ENCODE measurements around the gene MYMK. TPM values are rescaled to one million over a fixed set of nuclear protein-coding genes. Genes with fewer than 3 reads are reported as not detected.
A peak's percentile ranks its signal among the peaks of the same experiment; 100 is the strongest.

The MYMK gene
- total and polyA plus RNA-seq, 4 experiments from 2014 or later, result not detected

DNA sequence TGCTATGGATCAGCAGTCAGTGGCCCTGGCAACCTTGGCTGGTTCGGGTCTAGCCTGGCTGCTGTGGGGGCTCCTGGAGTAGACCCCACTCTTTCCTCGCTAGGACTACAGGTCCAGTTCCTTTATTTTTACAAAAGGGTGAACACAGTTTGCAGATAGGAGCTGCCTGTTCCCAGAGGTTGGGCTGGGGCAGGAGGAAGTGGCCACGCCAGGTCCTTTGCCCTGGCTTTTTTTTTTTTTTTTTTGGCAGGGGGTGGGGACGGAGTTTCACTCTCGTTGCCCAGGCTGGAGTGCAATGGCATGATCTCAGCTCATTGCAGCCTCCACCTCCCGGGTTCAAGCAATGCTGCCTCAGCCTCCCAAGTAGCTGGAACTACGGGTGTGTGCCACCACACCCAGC lies 53.8 kb downstream of the MYMK start:
- no peaks in the 10 kb centered on the region for H3K4me1 Mint-ChIP-seq
- Histone ChIP-seq H3K36me3 (ENCODE audit: insufficient read depth, low read length) (no peaks in the 10 kb centered on the region), H3K9me3 (ENCODE audit: control insufficient read depth in 1 of 2, low read length in 2 of 2) (no peaks in the 10 kb centered on the region), H3K4me1 (ENCODE audit: insufficient read depth, low read length) (peaks cover 3% of the 10 kb centered on the region), H3K27ac (ENCODE audit: low read depth, low read length) (no peak overlapping the region), H3K4me3 (ENCODE audit: low read length in 2 of 2) (no peak overlapping the region), H3K27me3 (ENCODE audit: insufficient read depth, low read length) (no peaks in the 10 kb centered on the region)
- no peaks in the 10 kb centered on the region for H3K27me3 Mint-ChIP-seq
- DNase-seq, result no peak
- intact Hi-C loops (cut with micrococcal nuclease), result no loop called here
- no peaks in the 10 kb centered on the region for H3K9me3 Mint-ChIP-seq
- CTCF ChIA-PET (ENCODE audit: partially characterized antibody), result interaction anchor here (0.6 kb wide), 1 partner anchor 285 kb away, joined by 3 read pairs; no protein-coding TSS in a partner anchor
- no peaks in the 10 kb centered on the region for H3K36me3 Mint-ChIP-seq
- POLR2A ChIA-PET (ENCODE audit: partially characterized antibody), result no interaction called here
- H3K27ac Mint-ChIP-seq, result no peak overlapping the region
- no peak overlapping the region for H3K4me3 Mint-ChIP-seq

- no peaks in the 10 kb centered on the region for H3K27me3 ChIP-seq (ENCODE audit: insufficient read depth, low read length)
- no peak overlapping the region for H3K4me3 ChIP-seq (ENCODE audit: low read length in 2 of 2)
- Mint-ChIP-seq H3K27ac (no peak overlapping the region), H3K27me3 (no peaks in the 10 kb centered on the region), H3K4me3 (no peak overlapping the region), H3K36me3 (no peaks in the 10 kb centered on the region), H3K4me1 (no peaks in the 10 kb centered on the region), H3K9me3 (no peaks in the 10 kb centered on the region)
- no peak overlapping the region for H3K27ac ChIP-seq (ENCODE audit: low read depth, low read length)
- no peaks in the 10 kb centered on the region for H3K36me3 ChIP-seq (ENCODE audit: insufficient read depth, low read length)
- ChIA-PET CTCF (ENCODE audit: partially characterized antibody) (interaction anchor here (0.5 to 0.6 kb wide), 2 partner anchors 284 to 446 kb away, joined by 3 read pairs; no protein-coding TSS in a partner anchor), POLR2A (ENCODE audit: partially characterized antibody) (no interaction called here)
- peaks cover 3% of the 10 kb centered on the region for H3K4me1 ChIP-seq (ENCODE audit: insufficient read depth, low read length)
- intact Hi-C loops (cut with micrococcal nuclease), result no loop called here
- no peaks in the 10 kb centered on the region for H3K9me3 ChIP-seq (ENCODE audit: control insufficient read depth in 1 of 2, low read length in 2 of 2)
- DNase-seq, result no peak
These were observed 54.3 kb downstream of the MYMK start for GRCh38 chr9:133470427-133470924.

DNA sequence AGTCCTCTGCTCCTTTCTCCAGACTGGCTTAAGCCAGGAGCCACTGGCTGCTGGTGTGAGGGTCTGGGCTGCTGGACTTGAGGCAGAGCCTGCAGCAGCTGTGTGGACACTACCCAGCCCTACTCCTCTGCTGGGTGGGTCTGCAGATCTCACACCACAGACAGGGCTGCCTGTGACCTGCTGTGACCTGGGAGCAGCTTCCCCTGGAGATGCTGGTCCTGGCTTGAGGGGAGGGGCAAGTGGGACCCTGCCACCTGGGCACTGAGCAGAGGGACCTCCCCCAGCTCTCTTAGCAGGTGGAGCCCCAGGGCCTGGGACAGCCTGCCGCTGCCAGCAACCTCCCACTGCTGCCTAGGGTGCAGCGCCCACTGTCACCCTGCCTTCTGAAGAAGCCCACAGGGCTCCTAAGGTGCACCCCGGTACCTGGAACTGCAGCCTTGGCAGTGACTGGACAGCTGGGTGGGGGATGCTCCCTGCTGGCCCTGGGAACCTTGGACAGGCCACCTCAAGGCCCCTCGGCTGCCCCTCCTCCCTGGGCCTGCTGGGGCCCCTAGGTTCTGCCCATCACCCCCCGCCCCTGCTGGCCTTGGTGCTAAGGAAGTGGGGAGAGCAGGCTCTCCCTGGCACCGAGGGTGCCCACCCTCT lies 55.9 kb downstream of the MYMK start:
- no peaks in the 10 kb centered on the region for H3K4me1 ChIP-seq (ENCODE audit: insufficient read depth, low read length)
- no peaks in the 10 kb centered on the region for H3K36me3 ChIP-seq (ENCODE audit: insufficient read depth, low read length)
- Mint-ChIP-seq H3K36me3 (no peaks in the 10 kb centered on the region), H3K9me3 (no peaks in the 10 kb centered on the region), H3K27me3 (no peaks in the 10 kb centered on the region), H3K27ac (no peak overlapping the region), H3K4me3 (no peak overlapping the region), H3K4me1 (no peaks in the 10 kb centered on the region)
- intact Hi-C loops (cut with micrococcal nuclease), result no loop called here
- H3K27me3 ChIP-seq (ENCODE audit: insufficient read depth, low read length), result no peaks in the 10 kb centered on the region
- ChIA-PET POLR2A (ENCODE audit: partially characterized antibody) (no interaction called here), CTCF (ENCODE audit: partially characterized antibody) (no interaction called here)
- no peak overlapping the region for H3K4me3 ChIP-seq (ENCODE audit: low read length in 2 of 2)
- peak in 1 of 5 donors; percentile 24 for DNase-seq
- H3K27ac ChIP-seq (ENCODE audit: low read depth, low read length), result no peak overlapping the region
- no peaks in the 10 kb centered on the region for H3K9me3 ChIP-seq (ENCODE audit: control insufficient read depth in 1 of 2, low read length in 2 of 2)

GRCh38 chr9:133468374-133468773 lies 56.4 kb downstream of the MYMK start:
- POLR2A ChIA-PET (ENCODE audit: partially characterized antibody), result no interaction called here

DNA sequence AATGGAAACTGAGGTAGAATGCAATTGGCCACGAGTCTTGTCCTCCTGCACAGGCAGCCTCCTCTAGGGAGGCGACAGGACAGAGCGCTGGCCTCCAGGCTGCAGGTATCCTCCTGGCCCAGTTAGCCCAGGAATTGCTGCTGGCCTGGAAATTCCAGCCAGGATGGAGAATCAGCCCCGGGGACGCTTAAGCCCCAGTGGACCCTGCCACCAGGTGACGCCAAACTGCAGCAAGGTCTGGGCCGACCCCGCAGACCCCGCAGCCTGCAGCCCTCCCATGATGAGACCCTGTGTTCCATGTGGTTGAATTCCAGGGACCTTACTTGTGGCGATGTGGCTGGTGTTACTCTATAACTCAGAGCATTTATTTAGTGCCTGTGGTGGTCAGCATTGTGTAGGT lies 57.7 kb downstream of the MYMK start:
- Mint-ChIP-seq H3K27ac (no peak overlapping the region), H3K4me1 (no peaks in the 10 kb centered on the region), H3K9me3 (no peaks in the 10 kb centered on the region), H3K27me3 (no peaks in the 10 kb centered on the region), H3K4me3 (no peak overlapping the region), H3K36me3 (no peaks in the 10 kb centered on the region)
- no peaks in the 10 kb centered on the region for H3K27me3 ChIP-seq (ENCODE audit: insufficient read depth, low read length)
- no peaks in the 10 kb centered on the region for H3K9me3 ChIP-seq (ENCODE audit: control insufficient read depth in 1 of 2, low read length in 2 of 2)
- H3K4me1 ChIP-seq (ENCODE audit: insufficient read depth, low read length), result no peaks in the 10 kb centered on the region
- H3K27ac ChIP-seq (ENCODE audit: low read depth, low read length), result no peak overlapping the region
- intact Hi-C loops (cut with micrococcal nuclease), result no loop called here
- no peaks in the 10 kb centered on the region for H3K36me3 ChIP-seq (ENCODE audit: insufficient read depth, low read length)
- DNase-seq, result no peak
- POLR2A ChIA-PET (ENCODE audit: partially characterized antibody), result no interaction called here
- CTCF ChIA-PET (ENCODE audit: partially characterized antibody), result interaction anchor here (0.6 kb wide), 1 partner anchor 496 kb away, joined by 3 read pairs; no protein-coding TSS in a partner anchor
- H3K4me3 ChIP-seq (ENCODE audit: low read length in 2 of 2), result no peak overlapping the region

More at GRCh38 chr9:133468374-133468773, 56.4 kb downstream of the MYMK start:
- H3K4me1 Mint-ChIP-seq, result no peaks in the 10 kb centered on the region
- Histone ChIP-seq H3K27ac (ENCODE audit: low read depth, low read length) (no peak overlapping the region), H3K36me3 (ENCODE audit: insufficient read depth, low read length) (no peaks in the 10 kb centered on the region), H3K27me3 (ENCODE audit: insufficient read depth, low read length) (no peaks in the 10 kb centered on the region), H3K9me3 (ENCODE audit: control insufficient read depth in 1 of 2, low read length in 2 of 2) (no peaks in the 10 kb centered on the region), H3K4me1 (ENCODE audit: insufficient read depth, low read length) (no peaks in the 10 kb centered on the region), H3K4me3 (ENCODE audit: low read length in 2 of 2) (no peak overlapping the region)
- DNase-seq, result peak in 1 of 5 donors; percentile 30
- H3K27me3 Mint-ChIP-seq, result no peaks in the 10 kb centered on the region
- H3K4me3 Mint-ChIP-seq, result no peak overlapping the region
- intact Hi-C loops (cut with micrococcal nuclease), result no loop called here
- H3K36me3 Mint-ChIP-seq, result no peaks in the 10 kb centered on the region
- CTCF ChIA-PET (ENCODE audit: partially characterized antibody), result no interaction called here
- H3K27ac Mint-ChIP-seq, result no peak overlapping the region
- no peaks in the 10 kb centered on the region for H3K9me3 Mint-ChIP-seq

- H3K4me1 ChIP-seq (ENCODE audit: insufficient read depth, low read length), result no peaks in the 10 kb centered on the region
- H3K27me3 ChIP-seq (ENCODE audit: insufficient read depth, low read length), result no peaks in the 10 kb centered on the region
- H3K4me3 Mint-ChIP-seq, result no peak overlapping the region
- H3K9me3 ChIP-seq (ENCODE audit: control insufficient read depth in 1 of 2, low read length in 2 of 2), result no peaks in the 10 kb centered on the region
- H3K36me3 ChIP-seq (ENCODE audit: insufficient read depth, low read length), result no peaks in the 10 kb centered on the region
- no peak overlapping the region for H3K27ac ChIP-seq (ENCODE audit: low read depth, low read length)
- no peak overlapping the region for H3K4me3 ChIP-seq (ENCODE audit: low read length in 2 of 2)
- CTCF ChIA-PET (ENCODE audit: partially characterized antibody), result no interaction called here
- no peak for DNase-seq
- no peaks in the 10 kb centered on the region for H3K9me3 Mint-ChIP-seq
- no peaks in the 10 kb centered on the region for H3K36me3 Mint-ChIP-seq
- H3K27ac Mint-ChIP-seq, result no peak overlapping the region
- H3K4me1 Mint-ChIP-seq, result no peaks in the 10 kb centered on the region
- POLR2A ChIA-PET (ENCODE audit: partially characterized antibody), result interaction anchor here (1.1 kb wide), 1 partner anchor 13 kb away, joined by 4 read pairs; the partner anchor contains the start of gene SLC2A6
- H3K27me3 Mint-ChIP-seq, result no peaks in the 10 kb centered on the region
- intact Hi-C loops (cut with micrococcal nuclease), result no loop called here
These were observed 58.8 kb downstream of the MYMK start for GRCh38 chr9:133465984-133466383.

- ChIA-PET CTCF (ENCODE audit: partially characterized antibody) (no interaction called here), POLR2A (ENCODE audit: partially characterized antibody) (no interaction called here)
- no peaks in the 10 kb centered on the region for H3K9me3 ChIP-seq (ENCODE audit: control insufficient read depth in 1 of 2, low read length in 2 of 2)
- H3K36me3 ChIP-seq (ENCODE audit: insufficient read depth, low read length), result no peaks in the 10 kb centered on the region
- peaks cover 0 to 10% (median 2%) of the 10 kb centered on the region in 4 donors for H3K4me1 Mint-ChIP-seq
- H3K27ac Mint-ChIP-seq, result no peak overlapping the region
- H3K27me3 ChIP-seq (ENCODE audit: insufficient read depth, low read length), result no peaks in the 10 kb centered on the region
- no peak overlapping the region for H3K4me3 Mint-ChIP-seq
- intact Hi-C loops (cut with micrococcal nuclease), result no loop called here
- peak in 1 of 5 donors; percentile 16 for DNase-seq
- H3K4me3 ChIP-seq (ENCODE audit: low read length in 2 of 2), result no peak overlapping the region
- H3K27me3 Mint-ChIP-seq, result no peaks in the 10 kb centered on the region
- H3K9me3 Mint-ChIP-seq, result no peaks in the 10 kb centered on the region
- no peaks in the 10 kb centered on the region for H3K4me1 ChIP-seq (ENCODE audit: insufficient read depth, low read length)
- no peak overlapping the region for H3K27ac ChIP-seq (ENCODE audit: low read depth, low read length)
- H3K36me3 Mint-ChIP-seq, result peaks cover 0 to 4% of the 10 kb centered on the region in 2 donors
These were observed 60.1 kb downstream of the MYMK start for GRCh38 chr9:133464638-133465037.

All from CD4-positive, alpha-beta memory T cell (primary cell).